ENCODE measurements around the gene L1CAM. TPM values are rescaled to one million over a fixed set of nuclear protein-coding genes. Genes with fewer than 3 reads are reported as not detected.

The L1CAM gene
- total RNA-seq, 6 experiments from 2014 or later, result 0.33 to 0.64 (median 0.47) TPM; not detected in 2

- Histone ChIP-seq H3K27ac (no peak overlapping the region), H3K27me3 (no peaks in the 10 kb centered on the region), H3K9me3 (no peaks in the 10 kb centered on the region), H3K4me1 (no peaks in the 10 kb centered on the region), H3K4me3 (no peak overlapping the region), H3K36me3 (no peaks in the 10 kb centered on the region)
- DNase-seq (no peak), ATAC-seq (no peak)
- WGBS (ENCODE audit: insufficient coverage, low coverage, low lambda C conversion rate, missing lambda C conversion rate), result 60% methylated on average over 1 of the region's 30 CpGs
- intact Hi-C loops (cut with DNase I), result no loop called here
- no peak for TF ChIP-seq CTCF (IDR thresholded peaks at IDR 0.05)
- TF ChIP-seq POLR2A (IDR thresholded peaks at IDR 0.05), result no peak
Observed at GRCh38 chrX:153864561-153865320, 21.2 kb downstream of the L1CAM start.

GRCh38 chrX:153864101-153864500 lies 21.9 kb downstream of the L1CAM start:
- TF ChIP-seq CTCF (IDR thresholded peaks at IDR 0.05) (no peak), POLR2A (IDR thresholded peaks at IDR 0.05) (no peak)
- Histone ChIP-seq H3K36me3 (no peaks in the 10 kb centered on the region), H3K27ac (no peak overlapping the region), H3K4me1 (no peaks in the 10 kb centered on the region), H3K27me3 (no peaks in the 10 kb centered on the region), H3K4me3 (no peak overlapping the region), H3K9me3 (no peaks in the 10 kb centered on the region)
- intact Hi-C loops (cut with DNase I), result no loop called here
- DNase-seq (no peak), ATAC-seq (no peak)
- 40% methylated on average over 3 of the region's 10 CpGs for WGBS (ENCODE audit: insufficient coverage, low coverage, low lambda C conversion rate, missing lambda C conversion rate)

- ATAC-seq (no peak), DNase-seq (no peak)
- WGBS (ENCODE audit: insufficient coverage, low coverage, low lambda C conversion rate, missing lambda C conversion rate), result 66% methylated on average over 6 of the region's 28 CpGs
- TF ChIP-seq CTCF (IDR thresholded peaks at IDR 0.05), result no peak
- TF ChIP-seq POLR2A (IDR thresholded peaks at IDR 0.05), result no peak
- intact Hi-C loops (cut with DNase I), result no loop called here
- Histone ChIP-seq H3K36me3 (no peaks in the 10 kb centered on the region), H3K27ac (no peak overlapping the region), H3K9me3 (no peaks in the 10 kb centered on the region), H3K27me3 (no peaks in the 10 kb centered on the region), H3K4me3 (no peak overlapping the region), H3K4me1 (no peaks in the 10 kb centered on the region)
Observed at GRCh38 chrX:153863251-153863991, 22.6 kb downstream of the L1CAM start.

GRCh38 chrX:153862369-153863250 lies 23.4 kb downstream of the L1CAM start:
- intact Hi-C loops (cut with DNase I), result no loop called here
- no peak for TF ChIP-seq CTCF (IDR thresholded peaks at IDR 0.05)
- no peak for TF ChIP-seq POLR2A (IDR thresholded peaks at IDR 0.05)

More at GRCh38 chrX:153862369-153863250, 23.4 kb downstream of the L1CAM start:
- H3K4me1 ChIP-seq, result no peaks in the 10 kb centered on the region
- H3K27ac ChIP-seq, result no peak overlapping the region
- no peak overlapping the region for H3K4me3 ChIP-seq
- H3K36me3 ChIP-seq, result no peaks in the 10 kb centered on the region
- ATAC-seq, result no peak
- no peaks in the 10 kb centered on the region for H3K27me3 ChIP-seq
- H3K9me3 ChIP-seq, result no peaks in the 10 kb centered on the region
- DNase-seq, result no peak
- 72% methylated on average over 6 of the region's 22 CpGs for WGBS (ENCODE audit: insufficient coverage, low coverage, low lambda C conversion rate, missing lambda C conversion rate)
